Stimulated activated memory B cell treated with anti-CD40 and anti-IgM and Interleukin-4, amounts not matched to agents 10 μg/mL and 1 μg/mL and 100 μg/mL, for 72 hours (primary cell): ENCODE data around the gene MICU2.

ENCODE experiments used
- ATAC-seq: fragments of 150-1000 bp; cut with Tn5 transposase; 2 replicates; pipeline ENCODE4 v1.10.0; 2021
- H3K27ac Mint-ChIP-seq: one replicate; pipeline ENCODE4 v1.8.0; 2022; ENCODE audit warnings: mild to moderate bottlenecking, mixed read lengths
- H3K27me3 Mint-ChIP-seq: one replicate; pipeline ENCODE4 v1.8.0; 2022; ENCODE audit warnings: mixed read lengths
- H3K36me3 Mint-ChIP-seq: one replicate; pipeline ENCODE4 v1.8.0; 2022; ENCODE audit warnings: mixed read lengths
- H3K4me1 Mint-ChIP-seq: one replicate; pipeline ENCODE4 v1.8.0; 2022; ENCODE audit warnings: mixed read lengths
- H3K4me3 Mint-ChIP-seq: one replicate; pipeline ENCODE4 v1.8.0; 2022; ENCODE audit warnings: mild to moderate bottlenecking, moderate library complexity, mixed read lengths
- H3K9me3 Mint-ChIP-seq: one replicate; pipeline ENCODE4 v1.8.0; 2022; ENCODE audit warnings: mixed read lengths

Gene MICU2

DNA sequence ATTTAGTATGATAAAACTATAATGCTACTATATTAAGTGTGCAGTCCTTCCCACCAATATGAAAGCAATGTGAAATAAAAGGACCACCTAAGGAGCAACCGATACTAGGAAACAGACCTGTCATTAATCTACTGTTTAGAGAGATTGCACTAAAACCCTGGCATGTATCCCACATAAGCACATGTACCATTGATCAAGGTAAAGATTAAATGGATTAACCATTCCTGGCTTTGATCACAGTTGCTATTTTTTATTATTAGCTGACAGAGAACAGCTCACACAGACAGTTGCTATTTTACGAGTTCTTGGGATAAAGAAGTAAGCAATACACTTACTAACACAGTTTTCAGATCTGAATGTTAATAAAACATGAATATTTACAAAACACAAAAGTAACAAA lies 87.2 kb downstream of the MICU2 start:
- H3K4me3 Mint-ChIP-seq = no peak overlapping the region
- no peaks in the 10 kb centered on the region for H3K27me3 Mint-ChIP-seq
- no peak for ATAC-seq
- no peaks in the 10 kb centered on the region for H3K4me1 Mint-ChIP-seq
- H3K36me3 Mint-ChIP-seq = peaks cover 38% of the 10 kb centered on the region
- no peaks in the 10 kb centered on the region for H3K9me3 Mint-ChIP-seq
- H3K27ac Mint-ChIP-seq = no peak overlapping the region

GRCh38 chr13:21511849-21512248 lies 92.1 kb downstream of the MICU2 start:
- no peak for ATAC-seq
- H3K27me3 Mint-ChIP-seq = no peaks in the 10 kb centered on the region
- H3K4me1 Mint-ChIP-seq = no peaks in the 10 kb centered on the region
- H3K9me3 Mint-ChIP-seq = no peaks in the 10 kb centered on the region
- no peak overlapping the region for H3K4me3 Mint-ChIP-seq
- H3K36me3 Mint-ChIP-seq = peaks cover 43% of the 10 kb centered on the region
- H3K27ac Mint-ChIP-seq = no peak overlapping the region

DNA sequence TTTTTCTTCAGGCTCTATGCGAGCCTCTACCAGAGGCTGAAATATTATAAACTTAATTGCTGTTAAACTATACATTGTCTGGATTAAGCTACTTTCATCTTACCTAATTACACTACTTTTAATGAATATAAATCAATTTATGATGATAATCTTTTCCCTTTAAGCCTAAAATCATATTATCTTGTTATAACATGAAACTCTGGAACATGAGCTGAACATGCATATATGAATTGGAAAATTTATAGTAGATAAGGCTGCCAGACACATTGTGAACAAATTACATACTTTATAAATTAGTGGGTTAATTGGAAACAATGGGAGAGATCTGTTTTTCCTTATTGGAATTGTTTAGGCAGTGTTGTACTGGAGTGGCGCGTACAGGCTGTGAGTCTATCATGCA lies 99.6 kb downstream of the MICU2 start:
- ATAC-seq = no peak
- peaks cover 54% of the 10 kb centered on the region for H3K36me3 Mint-ChIP-seq
- H3K27ac Mint-ChIP-seq = no peak overlapping the region
- H3K27me3 Mint-ChIP-seq = no peaks in the 10 kb centered on the region
- no peaks in the 10 kb centered on the region for H3K4me1 Mint-ChIP-seq
- no peak overlapping the region for H3K4me3 Mint-ChIP-seq
- H3K9me3 Mint-ChIP-seq = no peaks in the 10 kb centered on the region

GRCh38 chr13:21501686-21502085 lies 102.3 kb downstream of the MICU2 start:
- no peak for ATAC-seq
- H3K9me3 Mint-ChIP-seq = no peaks in the 10 kb centered on the region
- H3K4me3 Mint-ChIP-seq = no peak overlapping the region
- no peaks in the 10 kb centered on the region for H3K27me3 Mint-ChIP-seq
- peaks cover 51% of the 10 kb centered on the region for H3K36me3 Mint-ChIP-seq
- no peaks in the 10 kb centered on the region for H3K4me1 Mint-ChIP-seq
- H3K27ac Mint-ChIP-seq = no peak overlapping the region

- no peak for ATAC-seq
- peaks cover 32% of the 10 kb centered on the region for H3K36me3 Mint-ChIP-seq
- H3K27me3 Mint-ChIP-seq = no peaks in the 10 kb centered on the region
- peaks cover 19% of the 10 kb centered on the region for H3K9me3 Mint-ChIP-seq
- no peaks in the 10 kb centered on the region for H3K4me1 Mint-ChIP-seq
- no peak overlapping the region for H3K4me3 Mint-ChIP-seq
- H3K27ac Mint-ChIP-seq = no peak overlapping the region
Observed at GRCh38 chr13:21486322-21486721, 117.6 kb downstream of the MICU2 start.

DNA sequence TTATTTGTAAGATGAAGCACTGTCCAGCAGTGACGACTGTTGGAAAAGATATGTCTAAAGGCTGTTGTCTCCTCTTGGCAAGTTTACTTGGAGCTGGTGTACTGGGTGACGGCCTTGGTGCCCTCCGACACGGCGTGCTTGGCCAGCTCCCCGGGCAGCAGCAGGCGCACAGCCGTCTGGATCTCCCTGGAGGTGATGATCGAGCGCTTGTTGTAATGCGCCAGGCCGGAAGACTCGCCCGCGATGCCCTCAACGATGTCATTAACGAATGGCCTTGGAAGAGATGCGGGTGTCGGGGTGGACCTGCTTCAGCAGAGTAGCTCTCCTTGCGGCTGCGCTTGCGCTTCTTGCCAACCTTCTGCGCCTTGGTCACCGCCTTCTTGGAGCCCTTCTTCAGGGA lies 120.2 kb downstream of the MICU2 start:
- H3K4me1 Mint-ChIP-seq = peaks cover 6% of the 10 kb centered on the region
- no peak overlapping the region for H3K4me3 Mint-ChIP-seq
- ATAC-seq = no peak
- H3K27ac Mint-ChIP-seq = no peak overlapping the region
- H3K27me3 Mint-ChIP-seq = no peaks in the 10 kb centered on the region
- peaks cover 9% of the 10 kb centered on the region for H3K36me3 Mint-ChIP-seq
- H3K9me3 Mint-ChIP-seq = peaks cover 9% of the 10 kb centered on the region

DNA sequence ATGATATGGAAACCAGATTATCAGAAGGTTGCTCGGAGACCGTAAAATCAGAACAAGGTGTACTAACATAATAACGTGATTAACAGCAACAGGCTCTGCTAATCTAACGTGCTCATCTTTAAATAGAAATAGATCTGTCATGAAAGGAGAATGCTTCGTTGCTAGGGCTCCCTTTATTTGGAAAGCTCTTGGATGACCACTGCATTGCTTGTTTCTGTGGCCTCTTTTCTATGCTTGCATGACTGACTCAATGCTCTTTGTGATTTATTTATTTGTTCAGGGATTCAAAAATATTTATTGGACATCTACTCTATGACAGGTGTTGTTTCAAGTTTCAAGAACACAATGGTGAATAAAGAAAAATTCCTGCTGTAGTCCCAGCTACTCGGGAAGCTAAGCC lies 122.6 kb downstream of the MICU2 start:
- no peak overlapping the region for H3K4me3 Mint-ChIP-seq
- H3K9me3 Mint-ChIP-seq = peaks cover 5% of the 10 kb centered on the region
- no peak overlapping the region for H3K27ac Mint-ChIP-seq
- peaks cover 18% of the 10 kb centered on the region for H3K4me1 Mint-ChIP-seq
- no peaks in the 10 kb centered on the region for H3K36me3 Mint-ChIP-seq
- H3K27me3 Mint-ChIP-seq = no peaks in the 10 kb centered on the region
- no peak for ATAC-seq

DNA sequence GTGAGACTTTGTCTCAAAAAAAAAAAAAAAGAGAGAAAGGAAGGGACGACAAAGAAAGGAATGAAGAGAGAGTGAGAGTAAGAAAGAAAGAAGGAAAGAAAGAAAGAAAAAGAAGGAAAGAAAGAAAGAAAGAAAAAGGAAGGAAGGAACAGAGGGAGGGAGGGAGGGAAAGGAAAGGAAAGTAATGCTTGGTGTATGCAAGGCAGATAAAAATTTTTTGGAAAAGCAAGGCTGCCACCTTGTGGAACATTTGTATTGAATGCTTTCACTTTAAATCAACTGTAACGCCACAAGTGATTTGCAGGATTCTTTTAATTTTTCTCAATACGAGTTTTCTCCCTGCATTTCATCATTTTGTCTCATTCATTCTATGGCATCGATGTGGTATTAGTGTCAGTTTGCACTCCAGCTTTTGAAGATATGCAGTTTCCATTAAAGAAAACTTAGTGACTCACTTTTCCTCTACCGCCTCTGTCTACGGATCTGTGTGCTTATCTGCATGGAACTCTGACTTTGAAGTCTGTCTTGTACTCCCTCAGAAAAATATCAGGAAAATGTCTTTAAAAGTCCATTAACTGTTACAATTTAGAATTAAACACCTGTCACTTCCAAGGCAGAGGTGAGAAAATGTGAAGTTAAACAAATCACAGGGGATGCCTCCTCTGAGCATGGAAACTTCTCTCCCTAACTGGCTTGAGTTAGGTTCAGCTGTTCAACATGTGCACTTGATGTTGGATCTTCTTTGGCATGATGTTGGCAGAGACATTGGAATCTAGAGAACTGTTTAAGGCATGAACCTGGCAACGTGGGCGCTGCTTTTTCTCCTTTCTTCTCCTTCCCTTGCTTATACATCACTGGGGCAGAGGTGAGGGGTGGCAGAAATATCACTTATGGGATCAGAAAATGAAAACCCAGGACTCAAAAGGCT lies 124.8 kb downstream of the MICU2 start:
- no peaks in the 10 kb centered on the region for H3K9me3 Mint-ChIP-seq
- no peaks in the 10 kb centered on the region for H3K27me3 Mint-ChIP-seq
- H3K4me3 Mint-ChIP-seq = peak overlapping the region; percentile 29
- peaks cover 18% of the 10 kb centered on the region for H3K4me1 Mint-ChIP-seq
- no peak for ATAC-seq
- H3K36me3 Mint-ChIP-seq = no peaks in the 10 kb centered on the region
- no peak overlapping the region for H3K27ac Mint-ChIP-seq

- Mint-ChIP-seq H3K9me3 (no peaks in the 10 kb centered on the region), H3K4me1 (peaks cover 18% of the 10 kb centered on the region), H3K27me3 (no peaks in the 10 kb centered on the region), H3K36me3 (no peaks in the 10 kb centered on the region), H3K4me3 (peak overlapping the region; percentile 83), H3K27ac (peak overlapping the region; percentile 72)
- ATAC-seq = peak; percentile 87
Observed at GRCh38 chr13:21476893-21477472, 127.0 kb downstream of the MICU2 start.

- Mint-ChIP-seq H3K27me3 (no peaks in the 10 kb centered on the region), H3K4me1 (peaks cover 18% of the 10 kb centered on the region), H3K9me3 (peaks cover 6% of the 10 kb centered on the region), H3K36me3 (peaks cover 6% of the 10 kb centered on the region), H3K4me3 (no peak overlapping the region), H3K27ac (no peak overlapping the region)
- ATAC-seq = no peak
Observed at GRCh38 chr13:21475115-21475514, 128.9 kb downstream of the MICU2 start.

- no peak overlapping the region for H3K4me3 Mint-ChIP-seq
- H3K36me3 Mint-ChIP-seq = peaks cover 6% of the 10 kb centered on the region
- no peak for ATAC-seq
- peaks cover 6% of the 10 kb centered on the region for H3K9me3 Mint-ChIP-seq
- H3K27me3 Mint-ChIP-seq = no peaks in the 10 kb centered on the region
- H3K27ac Mint-ChIP-seq = no peak overlapping the region
- H3K4me1 Mint-ChIP-seq = no peaks in the 10 kb centered on the region
Observed at GRCh38 chr13:21470785-21471184, 133.2 kb downstream of the MICU2 start.

- H3K36me3 Mint-ChIP-seq = peaks cover 2% of the 10 kb centered on the region
- no peak overlapping the region for H3K4me3 Mint-ChIP-seq
- H3K9me3 Mint-ChIP-seq = peaks cover 4% of the 10 kb centered on the region
- no peak for ATAC-seq
- H3K27ac Mint-ChIP-seq = no peak overlapping the region
- no peaks in the 10 kb centered on the region for H3K4me1 Mint-ChIP-seq
- H3K27me3 Mint-ChIP-seq = no peaks in the 10 kb centered on the region
Observed at GRCh38 chr13:21466527-21466926, 137.4 kb downstream of the MICU2 start.

DNA sequence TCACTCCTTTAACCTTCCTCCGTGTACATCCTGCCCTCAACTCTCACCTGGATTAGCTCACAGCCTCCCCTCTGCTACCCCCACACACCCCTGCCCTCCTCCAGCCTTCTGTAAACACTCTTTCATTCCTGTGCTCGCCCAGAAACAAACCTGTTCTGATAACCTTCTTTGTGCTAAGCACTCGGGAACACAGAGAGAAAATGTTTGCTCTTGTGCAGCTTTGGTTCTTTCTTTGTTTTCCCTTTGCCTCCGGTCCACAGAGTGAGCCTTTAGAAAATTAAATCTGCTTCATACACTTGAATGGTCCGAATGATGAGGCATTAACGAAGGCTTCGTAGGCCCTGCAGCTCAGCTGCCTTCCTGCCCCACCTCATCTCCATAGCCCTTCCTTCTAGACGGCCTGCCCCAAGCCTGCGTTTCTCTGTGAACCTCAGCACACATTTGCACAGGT lies 138.2 kb downstream of the MICU2 start:
- ATAC-seq = no peak
- Mint-ChIP-seq H3K36me3 (no peaks in the 10 kb centered on the region), H3K4me3 (no peak overlapping the region), H3K4me1 (no peaks in the 10 kb centered on the region), H3K9me3 (peaks cover 1% of the 10 kb centered on the region), H3K27me3 (no peaks in the 10 kb centered on the region), H3K27ac (no peak overlapping the region)

GRCh38 chr13:21463424-21463823 lies 140.5 kb downstream of the MICU2 start:
- Mint-ChIP-seq H3K27me3 (no peaks in the 10 kb centered on the region), H3K4me1 (peaks cover 3% of the 10 kb centered on the region), H3K9me3 (no peaks in the 10 kb centered on the region), H3K36me3 (no peaks in the 10 kb centered on the region), H3K27ac (no peak overlapping the region), H3K4me3 (no peak overlapping the region)
- no peak for ATAC-seq

GRCh38 chr13:21461131-21461530 lies 142.8 kb downstream of the MICU2 start:
- no peak overlapping the region for H3K4me3 Mint-ChIP-seq
- no peak for ATAC-seq
- no peaks in the 10 kb centered on the region for H3K27me3 Mint-ChIP-seq
- no peak overlapping the region for H3K27ac Mint-ChIP-seq
- H3K9me3 Mint-ChIP-seq = no peaks in the 10 kb centered on the region
- peaks cover 19% of the 10 kb centered on the region for H3K4me1 Mint-ChIP-seq
- no peaks in the 10 kb centered on the region for H3K36me3 Mint-ChIP-seq
